HFFc6 (cell line): ENCODE measurements around the gene IMPG1. TPM values are rescaled to one million over a fixed set of nuclear protein-coding genes. Genes with fewer than 3 reads are reported as not detected.
"Not testable (repeated sequence)": the region's sequence is repeated elsewhere in the genome, so short reads cannot be mapped to it uniquely, and the experiment has no call there.

Source experiments
- DNase-seq: peaks from one replicate; pipeline ENCODE4 v3.0.0-alpha.2; 2018
- H3K27ac Mint-ChIP-seq: 2 replicates; pipeline ENCODE4 v1.8.0; 2020; ENCODE audit warnings: mild to moderate bottlenecking, mixed read lengths
- H3K27me3 Mint-ChIP-seq: 2 replicates; pipeline ENCODE4 v1.8.0; 2021; ENCODE audit warnings: mild to moderate bottlenecking, moderate library complexity, mixed read lengths; ENCODE audit not compliant: insufficient read depth
- H3K36me3 Mint-ChIP-seq: 2 replicates; pipeline ENCODE4 v1.8.0; 2021; ENCODE audit warnings: low read depth, mixed read lengths
- H3K4me1 Mint-ChIP-seq: 2 replicates; pipeline ENCODE4 v1.8.0; 2020; ENCODE audit warnings: low read depth, mixed read lengths
- H3K4me3 Mint-ChIP-seq: 2 replicates; pipeline ENCODE4 v1.8.0; 2020; ENCODE audit warnings: mild to moderate bottlenecking, moderate library complexity, mixed read lengths
- H3K9me3 Mint-ChIP-seq: 2 replicates; pipeline ENCODE4 v1.8.0; 2020; ENCODE audit warnings: mild to moderate bottlenecking, mixed read lengths
- CTCF ChIP-seq: fragments of 200-600 bp; sonication (generic); IDR thresholded peaks from 2 replicates; pipeline ENCODE4 v1.5.0; 2021; ENCODE audit warnings: antibody characterized with exemption, mild to moderate bottlenecking
- total RNA-seq, 6 experiments: library from RNA; stranded (reverse); fragmentation: NEBNext Ultra II Directional; extraction: Animal tissue kit (Norgen Biotek cat#: 25700); gene quantifications; 2 replicates in 1 of 6; 3 replicates in 5 of 6; pipeline ENCODE4 v1.2.3, GENCODE V29; 2021

IMPG1 gene
- total RNA-seq, 6 experiments from 2014 or later, result not detected

GRCh38 chr6:75907444-75907843 is 165.0 kb downstream of the IMPG1 start:
- DNase-seq, result no peak
- Mint-ChIP-seq H3K9me3 (no peaks in the 10 kb centered on the region), H3K4me3 (no peak overlapping the region), H3K4me1 (no peaks in the 10 kb centered on the region), H3K27ac (no peak overlapping the region), H3K36me3 (no peaks in the 10 kb centered on the region), H3K27me3 (no peaks in the 10 kb centered on the region; the same call in 1 of the 2 replicates)
- TF ChIP-seq CTCF, result no peak

- TF ChIP-seq CTCF, result no peak
- Mint-ChIP-seq H3K4me3 (no peak overlapping the region), H3K27me3 (no peaks in the 10 kb centered on the region; the same call in 1 of the 2 replicates), H3K36me3 (no peaks in the 10 kb centered on the region), H3K4me1 (no peaks in the 10 kb centered on the region), H3K9me3 (no peaks in the 10 kb centered on the region), H3K27ac (no peak overlapping the region)
- DNase-seq, result no peak
Measured at GRCh38 chr6:75906871-75907270, 165.6 kb downstream of the IMPG1 start.

GRCh38 chr6:75905129-75905528 is 167.3 kb downstream of the IMPG1 start:
- H3K36me3 Mint-ChIP-seq, H3K27ac Mint-ChIP-seq, H3K4me3 Mint-ChIP-seq, H3K27me3 Mint-ChIP-seq, H3K4me1 Mint-ChIP-seq, H3K9me3 Mint-ChIP-seq, DNase-seq: not testable (repeated sequence)

GRCh38 chr6:75900216-75900615 is 172.2 kb downstream of the IMPG1 start:
- H3K27ac Mint-ChIP-seq, H3K36me3 Mint-ChIP-seq, H3K9me3 Mint-ChIP-seq, H3K4me3 Mint-ChIP-seq, H3K4me1 Mint-ChIP-seq, DNase-seq, H3K27me3 Mint-ChIP-seq: not testable (repeated sequence)

GRCh38 chr6:75896526-75896925 is 175.9 kb downstream of the IMPG1 start:
- H3K27me3 Mint-ChIP-seq, result no peaks in the 10 kb centered on the region
- H3K9me3 Mint-ChIP-seq, result no peaks in the 10 kb centered on the region
- no peaks in the 10 kb centered on the region for H3K36me3 Mint-ChIP-seq
- no peak for DNase-seq
- no peak overlapping the region for H3K27ac Mint-ChIP-seq
- H3K4me1 Mint-ChIP-seq, result peaks cover 16% of the 10 kb centered on the region
- TF ChIP-seq CTCF, result no peak
- H3K4me3 Mint-ChIP-seq, result no peak overlapping the region

- no peaks in the 10 kb centered on the region for H3K9me3 Mint-ChIP-seq
Measured at GRCh38 chr6:75893776-75894152, 178.7 kb downstream of the IMPG1 start.

More at GRCh38 chr6:75893776-75894152, 178.7 kb downstream of the IMPG1 start:
- peaks cover 16% of the 10 kb centered on the region for H3K4me1 Mint-ChIP-seq
- H3K4me3 Mint-ChIP-seq, result no peak overlapping the region
- H3K36me3 Mint-ChIP-seq, result no peaks in the 10 kb centered on the region
- TF ChIP-seq CTCF, result no peak
- no peak for DNase-seq
- no peak overlapping the region for H3K27ac Mint-ChIP-seq
- H3K27me3 Mint-ChIP-seq, result no peaks in the 10 kb centered on the region; the same call in 1 of the 2 replicates
